ENCODE results near the gene LAYN.

Gene LAYN, protein sequence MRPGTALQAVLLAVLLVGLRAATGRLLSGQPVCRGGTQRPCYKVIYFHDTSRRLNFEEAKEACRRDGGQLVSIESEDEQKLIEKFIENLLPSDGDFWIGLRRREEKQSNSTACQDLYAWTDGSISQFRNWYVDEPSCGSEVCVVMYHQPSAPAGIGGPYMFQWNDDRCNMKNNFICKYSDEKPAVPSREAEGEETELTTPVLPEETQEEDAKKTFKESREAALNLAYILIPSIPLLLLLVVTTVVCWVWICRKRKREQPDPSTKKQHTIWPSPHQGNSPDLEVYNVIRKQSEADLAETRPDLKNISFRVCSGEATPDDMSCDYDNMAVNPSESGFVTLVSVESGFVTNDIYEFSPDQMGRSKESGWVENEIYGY

DNA sequence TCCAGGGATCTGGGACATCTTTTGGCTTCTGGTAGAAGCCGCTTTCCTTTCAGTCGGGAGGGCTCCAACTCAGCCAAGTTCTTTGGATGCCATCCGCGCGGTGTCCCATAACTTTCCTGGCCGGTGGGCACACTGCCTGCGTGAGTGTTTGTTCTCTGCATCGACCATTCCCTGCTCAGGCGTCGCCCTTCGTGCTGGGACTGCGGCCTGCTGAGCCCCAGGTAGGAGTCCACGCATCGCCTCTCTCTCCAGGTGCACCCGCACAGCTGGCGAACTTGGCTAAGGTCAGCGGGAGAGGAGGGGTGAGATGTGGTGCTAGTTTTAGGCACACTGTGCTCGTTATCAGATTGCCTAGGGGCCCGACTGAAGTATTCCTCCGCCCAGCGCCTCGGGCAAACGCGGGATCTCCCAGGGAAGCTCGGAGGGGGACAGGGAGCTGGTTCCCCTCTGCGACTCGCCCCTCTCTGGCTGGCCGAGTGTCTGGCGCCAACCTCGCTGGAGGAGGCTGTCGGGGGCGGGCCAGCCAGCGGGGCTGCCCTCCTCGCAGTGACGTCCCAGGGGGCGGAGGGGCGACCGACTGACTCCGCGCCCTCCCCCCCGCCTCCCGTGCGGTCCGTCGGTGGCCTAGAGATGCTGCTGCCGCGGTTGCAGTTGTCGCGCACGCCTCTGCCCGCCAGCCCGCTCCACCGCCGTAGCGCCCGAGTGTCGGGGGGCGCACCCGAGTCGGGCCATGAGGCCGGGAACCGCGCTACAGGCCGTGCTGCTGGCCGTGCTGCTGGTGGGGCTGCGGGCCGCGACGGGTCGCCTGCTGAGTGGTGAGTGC lies at the start of gene LAYN:
LAYN (plus strand) TSS at position 607 of the 823 bp plus-strand sequence; CDS start at position 731, 124 bp downstream.
- DNase-seq, result no peak

DNA sequence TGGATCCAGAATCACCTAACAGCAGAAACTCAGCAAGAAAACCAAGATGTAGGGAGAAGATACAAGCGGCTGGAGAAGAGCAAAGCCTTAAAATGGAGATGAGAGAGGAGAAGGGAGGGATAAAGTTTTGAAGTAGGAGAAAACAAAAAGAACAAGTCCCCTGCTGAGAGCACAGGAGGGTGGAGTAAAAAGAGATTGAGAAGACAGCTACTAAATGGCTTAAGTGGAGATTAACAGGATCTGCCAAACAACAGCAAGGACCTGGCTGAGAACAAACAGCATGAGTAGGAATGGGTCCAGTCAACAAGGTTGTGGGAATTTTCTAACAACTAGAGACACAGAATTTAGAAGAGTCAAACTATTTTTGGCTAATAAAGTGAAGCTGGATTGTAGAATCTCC lies 46.5 kb upstream of the LAYN start:
- no peak for DNase-seq

GRCh38 chr11:111499483-111499882 lies 41.0 kb upstream of the LAYN start:
- no peak for DNase-seq

DNA sequence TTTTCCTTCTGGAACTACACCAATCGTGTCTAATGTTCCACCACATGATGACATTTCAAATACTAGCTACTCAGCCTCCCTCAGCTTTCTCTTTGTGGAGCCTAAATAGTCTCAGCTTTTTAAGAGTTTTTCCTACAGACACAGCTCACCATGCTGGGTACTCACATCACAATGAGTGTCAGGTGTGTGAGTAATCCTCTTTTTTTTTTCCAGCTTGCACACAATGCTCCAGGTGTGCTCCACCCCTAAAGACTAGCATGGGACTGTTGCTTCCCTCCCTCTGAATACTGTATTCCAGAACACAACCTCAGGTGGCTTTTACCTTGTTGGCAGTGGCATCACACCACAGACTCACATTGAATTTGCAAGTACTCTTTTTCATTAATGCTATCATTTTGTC lies 40.0 kb upstream of the LAYN start:
- DNase-seq, result no peak

DNA sequence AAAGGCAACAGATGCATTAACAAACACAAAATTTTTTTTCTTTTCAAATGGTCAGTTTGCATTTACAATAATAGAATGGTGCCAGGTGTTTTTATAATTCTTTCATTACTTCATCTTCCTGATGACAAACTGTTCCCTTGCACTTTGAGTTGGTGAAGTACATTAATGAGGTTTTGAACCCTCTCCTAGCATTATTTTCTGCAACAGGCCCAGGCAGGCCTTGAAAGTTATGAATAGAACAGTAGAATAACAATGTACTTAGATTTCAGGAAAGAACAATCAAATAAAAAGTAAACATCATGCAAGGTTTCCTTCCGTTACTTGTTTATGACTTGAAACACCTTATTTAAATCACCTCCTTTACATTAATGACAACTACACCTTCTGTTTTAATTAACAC lies 37.9 kb upstream of the LAYN start:
- no peak for DNase-seq

GRCh38 chr11:111510311-111510710 lies 30.2 kb upstream of the LAYN start:
- DNase-seq, result no peak

DNA sequence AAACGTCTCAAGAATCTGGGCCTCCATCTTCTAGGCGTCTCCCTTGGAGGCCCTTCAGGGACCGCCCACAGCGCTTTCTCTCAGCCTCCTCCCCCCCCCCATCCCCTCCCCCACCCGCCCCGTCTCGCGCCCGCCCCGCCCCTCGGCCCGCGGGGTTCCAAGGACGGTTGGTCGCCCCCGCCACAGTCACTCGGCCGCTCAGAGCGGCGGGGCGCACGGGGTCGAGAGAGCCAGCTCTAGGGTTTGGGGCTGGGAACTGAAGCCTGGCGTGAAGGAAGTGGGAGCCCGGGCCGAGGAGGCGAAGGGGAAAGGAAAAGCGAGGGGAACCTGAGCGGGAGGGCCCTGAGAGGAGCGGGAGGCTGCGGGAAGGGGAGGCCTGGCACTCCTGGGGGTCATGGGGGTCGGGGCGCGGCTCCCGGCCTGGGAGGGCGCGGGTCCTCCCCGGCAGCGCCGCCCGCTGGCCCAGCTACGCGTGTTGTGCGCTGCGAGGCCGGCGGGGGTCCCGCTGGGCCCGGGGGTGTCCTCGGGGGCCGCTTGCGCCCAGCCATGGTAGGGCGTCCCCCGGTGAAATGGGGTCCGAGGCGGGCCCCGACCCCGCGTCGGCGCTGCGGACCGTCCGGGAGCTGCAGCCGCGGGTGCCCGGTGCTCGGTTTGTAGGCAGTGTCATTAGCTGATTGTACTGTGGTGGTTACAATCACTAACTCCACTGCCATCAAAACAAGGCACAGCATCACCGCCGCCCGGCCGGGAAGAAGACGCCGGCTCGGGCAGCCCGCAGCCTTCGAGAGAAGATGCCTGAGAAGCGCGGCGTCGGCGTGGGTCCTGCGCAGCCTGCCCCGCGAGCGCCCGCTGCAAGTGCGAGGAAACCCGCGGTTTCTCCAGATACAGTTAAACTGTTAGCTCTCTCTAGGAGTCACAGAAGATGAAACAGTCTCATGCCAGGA lies 28.0 kb upstream of the LAYN start, which contains the start of gene BTG4:
BTG4 (minus strand) TSS at position 91 of the 944 bp plus-strand sequence. CDS start 13,610 bp downstream, outside the sequence.
- no peak for DNase-seq

GRCh38 chr11:111513240-111513605 lies 27.3 kb upstream of the LAYN start:
- no peak for DNase-seq

DNA sequence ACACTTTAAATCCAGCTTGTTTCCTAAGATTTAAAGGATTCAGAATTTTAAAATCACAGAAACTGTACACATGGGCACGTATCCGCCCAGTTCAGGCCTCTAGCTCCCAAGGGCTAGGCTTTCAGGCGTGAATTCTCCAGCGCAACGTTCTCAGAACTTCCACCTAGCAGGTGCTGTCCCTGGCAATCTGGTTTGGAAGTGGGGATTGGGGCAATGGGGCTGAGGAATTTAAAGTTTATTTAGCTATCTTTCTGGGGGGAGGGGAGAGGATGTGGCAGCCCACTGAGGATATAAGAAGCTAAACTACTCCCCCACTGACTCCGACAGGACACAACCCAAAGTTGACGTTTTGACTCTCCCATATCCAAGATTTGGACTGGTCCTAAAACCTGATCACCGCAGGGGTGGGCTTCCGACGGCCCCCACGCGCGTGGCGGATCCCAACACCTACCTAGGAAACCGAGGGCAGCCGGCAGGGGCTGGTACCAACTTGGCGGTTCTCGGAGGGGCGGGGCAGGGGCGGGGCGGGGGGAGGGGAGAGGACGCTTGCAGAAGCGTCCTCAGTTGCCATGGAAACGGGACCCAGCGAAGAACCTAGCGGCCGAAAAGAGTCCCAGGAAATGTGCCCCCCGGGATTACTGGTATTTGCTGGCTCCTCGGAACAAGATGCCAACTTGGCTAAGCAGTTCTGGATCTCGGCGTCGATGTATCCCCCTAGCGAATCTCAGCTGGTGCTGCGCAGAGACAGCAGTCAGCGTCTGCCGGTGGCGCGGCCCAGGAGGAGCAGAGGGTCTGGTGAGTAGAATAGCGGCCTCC lies 26.1 kb upstream of the LAYN start, which contains the start of gene HOATZ:
HOATZ (plus strand) TSS at position 563 of the 816 bp plus-strand sequence; CDS start at position 570, 7 bp downstream.
- DNase-seq, result no peak

DNA sequence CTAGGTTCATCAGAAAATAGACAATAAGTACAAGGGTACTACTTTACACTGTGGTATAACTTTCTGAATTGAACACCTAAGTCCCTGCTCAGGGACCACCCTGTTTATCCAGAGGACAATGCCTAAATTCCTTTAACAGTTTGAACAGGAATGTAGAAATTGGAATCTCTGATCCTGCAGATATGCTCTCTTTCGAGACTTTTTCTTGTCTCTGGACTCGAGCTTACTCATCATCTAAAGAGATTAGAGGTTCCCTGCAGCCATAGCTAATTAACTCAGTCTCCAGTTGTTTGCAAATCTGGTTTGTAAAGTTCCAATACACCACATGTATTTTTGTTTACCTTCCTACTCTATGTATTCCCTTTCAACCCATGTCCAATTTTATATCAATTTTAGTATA lies 24.9 kb upstream of the LAYN start:
- no peak for DNase-seq

DNA sequence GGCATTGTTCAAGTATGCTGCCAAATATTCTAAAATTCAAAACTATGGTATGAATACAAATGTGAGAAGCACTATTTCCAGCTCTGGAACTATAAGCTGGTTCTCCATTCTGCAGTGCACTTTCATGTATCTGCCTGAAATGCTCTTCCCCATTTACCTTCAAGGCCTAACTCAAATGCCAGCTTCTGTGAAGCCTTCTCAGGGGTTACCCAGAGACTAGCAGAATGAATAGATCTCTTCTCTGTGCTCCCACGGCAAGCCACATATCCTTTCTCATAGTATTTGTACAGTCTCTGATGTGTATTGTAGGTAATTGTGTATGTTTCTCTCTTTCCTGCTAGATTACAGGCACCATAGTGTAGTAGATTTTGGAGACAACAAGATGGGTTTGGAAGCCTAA lies 21.9 kb upstream of the LAYN start:
- DNase-seq, result no peak

GRCh38 chr11:111520560-111520959 lies 20.0 kb upstream of the LAYN start:
- DNase-seq, result no peak

DNA sequence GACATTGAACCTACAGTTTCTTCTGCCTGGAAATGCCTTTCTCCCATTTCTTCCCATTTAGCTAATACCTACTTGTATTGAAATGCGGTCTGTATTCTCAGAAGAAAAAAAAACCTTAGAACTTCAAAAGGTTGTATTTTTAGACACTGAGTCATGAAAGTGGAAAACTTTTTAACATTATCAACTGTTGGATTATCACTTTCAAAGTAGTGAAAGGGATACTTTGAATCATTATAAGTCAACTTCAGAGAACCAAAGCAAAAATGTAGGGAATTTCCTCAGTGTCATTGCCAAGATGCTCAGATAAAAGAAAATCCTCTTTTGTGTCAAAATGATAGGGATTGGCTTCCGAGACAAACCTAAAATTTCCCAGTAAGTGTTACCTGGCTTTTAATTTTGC lies 19.4 kb upstream of the LAYN start:
- DNase-seq, result no peak

DNA sequence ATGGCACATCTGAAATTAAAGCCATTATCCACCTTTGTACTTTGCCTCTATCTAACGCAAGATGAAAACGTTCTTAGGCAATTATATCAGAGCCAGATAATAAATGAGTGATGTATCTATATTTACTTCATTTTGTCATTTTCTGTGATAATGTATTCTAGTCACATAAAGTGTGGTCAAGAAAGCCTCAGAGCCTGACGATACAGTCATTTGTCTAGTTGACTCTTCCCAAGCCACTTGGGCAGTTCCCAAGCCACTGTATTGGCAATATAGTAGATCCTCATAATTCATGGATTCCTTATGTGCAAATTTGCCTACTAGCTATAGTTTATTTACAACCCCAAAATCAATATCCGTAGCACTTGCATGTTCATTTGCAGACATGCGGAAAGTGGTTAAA lies 18.1 kb upstream of the LAYN start:
- DNase-seq, result no peak

GRCh38 chr11:111523343-111523742 lies 17.2 kb upstream of the LAYN start:
- DNase-seq, result no peak

- DNase-seq, result no peak
Observed at GRCh38 chr11:111524056-111524455, 16.5 kb upstream of the LAYN start.

GRCh38 chr11:111525456-111525855 lies 15.1 kb upstream of the LAYN start:
- DNase-seq, result no peak

GRCh38 chr11:111526501-111526900 lies 14.0 kb upstream of the LAYN start:
- DNase-seq, result no peak

DNA sequence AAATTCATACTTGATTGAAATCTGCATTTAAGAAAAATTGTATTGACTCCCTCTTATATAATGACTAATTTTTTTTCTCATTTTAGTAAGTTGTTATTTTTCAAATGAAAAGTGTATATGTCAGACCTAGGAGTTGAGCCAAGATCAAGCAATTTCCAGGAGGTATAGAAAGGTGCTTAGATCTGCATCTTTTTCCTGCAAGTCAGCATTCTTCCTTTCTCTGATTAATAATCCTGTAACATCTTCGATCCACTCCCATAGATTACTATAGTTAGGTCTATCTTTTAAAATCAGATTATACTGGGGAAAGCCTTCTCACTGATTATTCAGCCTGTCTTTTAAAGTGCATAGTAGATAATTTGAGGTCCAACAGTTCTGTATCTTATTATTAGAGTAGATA lies 13.2 kb upstream of the LAYN start:
- DNase-seq, result no peak

DNA sequence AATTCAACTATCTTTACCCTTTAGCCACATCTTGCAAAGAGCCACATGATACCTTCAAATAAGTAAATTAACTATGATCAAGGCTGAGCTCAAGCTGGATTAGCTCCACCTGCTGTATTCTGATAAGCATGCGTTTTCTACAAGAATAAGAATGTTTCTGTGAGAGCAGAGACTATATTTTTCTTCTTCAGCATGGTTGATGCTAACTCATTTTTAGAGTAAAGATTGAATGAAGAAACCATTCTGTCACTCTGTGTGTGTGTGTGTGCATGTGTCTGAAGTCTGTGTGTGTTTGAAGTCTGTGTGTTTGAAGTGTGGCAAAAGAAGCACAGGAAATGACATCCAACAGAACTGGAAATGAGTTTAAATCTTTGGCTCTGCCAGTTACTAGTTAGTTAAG lies 12.0 kb upstream of the LAYN start:
- DNase-seq, result no peak

DNA sequence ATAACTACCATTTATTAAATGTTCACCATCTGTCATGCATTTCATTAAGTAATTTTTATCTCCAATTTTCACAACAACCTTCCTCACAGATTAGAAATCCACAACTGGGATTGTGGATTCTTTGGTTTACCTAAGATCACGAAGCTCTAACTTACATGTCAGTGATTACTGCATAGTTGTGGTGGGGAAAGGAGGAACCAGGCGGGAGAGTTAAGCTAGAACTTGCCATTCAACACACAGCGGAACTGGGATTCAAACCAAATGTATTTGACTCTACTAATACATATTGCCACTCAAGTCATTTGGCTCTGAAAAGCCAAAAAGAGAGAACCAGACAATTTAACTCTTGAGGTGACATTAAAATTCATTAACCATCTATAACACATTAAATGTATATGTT lies 10.4 kb upstream of the LAYN start:
- DNase-seq, result no peak

DNA sequence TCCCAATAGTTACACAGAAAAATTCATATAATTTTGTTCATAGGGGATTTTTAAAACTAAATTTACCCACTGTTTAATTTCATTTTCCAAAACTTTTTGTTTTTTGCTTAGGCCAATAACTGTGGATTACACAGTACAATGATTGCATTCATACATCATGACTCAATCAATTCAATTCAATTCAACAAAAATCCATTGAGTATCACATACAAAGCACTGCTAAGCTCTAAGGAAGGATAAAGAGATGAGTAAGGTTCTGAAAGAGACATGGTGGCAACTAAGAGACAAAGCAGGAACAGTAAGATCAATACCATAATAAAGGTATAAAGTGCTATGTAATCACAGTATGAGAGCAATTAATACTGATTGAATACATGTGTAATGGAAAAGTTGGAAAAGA lies 9.4 kb upstream of the LAYN start:
- DNase-seq, result no peak

Measured in NCI-H1048 (cell line).